HT1080 (cell line): ENCODE results near the gene MED15. TPM values are rescaled to one million over a fixed set of nuclear protein-coding genes. Genes with fewer than 3 reads are reported as not detected.
"Not testable (repeated sequence)": the region's sequence is repeated elsewhere in the genome, so short reads cannot be mapped to it uniquely, and the experiment has no call there.

Source experiments
- DNase-seq: peaks from one replicate; pipeline ENCODE4 v3.0.0-alpha.2; 2015; ENCODE audit warnings: low read depth
- total RNA-seq: library from RNA; depleted of rRNA; stranded (reverse); fragments of >200 nt; shearing (Covaris generic); gene quantifications from 2 replicates; pipeline ENCODE4 v1.2.3, GENCODE V29; 2014

Gene MED15
- total RNA-seq, 1 experiment from 2014 or later: 59.4 TPM

DNA sequence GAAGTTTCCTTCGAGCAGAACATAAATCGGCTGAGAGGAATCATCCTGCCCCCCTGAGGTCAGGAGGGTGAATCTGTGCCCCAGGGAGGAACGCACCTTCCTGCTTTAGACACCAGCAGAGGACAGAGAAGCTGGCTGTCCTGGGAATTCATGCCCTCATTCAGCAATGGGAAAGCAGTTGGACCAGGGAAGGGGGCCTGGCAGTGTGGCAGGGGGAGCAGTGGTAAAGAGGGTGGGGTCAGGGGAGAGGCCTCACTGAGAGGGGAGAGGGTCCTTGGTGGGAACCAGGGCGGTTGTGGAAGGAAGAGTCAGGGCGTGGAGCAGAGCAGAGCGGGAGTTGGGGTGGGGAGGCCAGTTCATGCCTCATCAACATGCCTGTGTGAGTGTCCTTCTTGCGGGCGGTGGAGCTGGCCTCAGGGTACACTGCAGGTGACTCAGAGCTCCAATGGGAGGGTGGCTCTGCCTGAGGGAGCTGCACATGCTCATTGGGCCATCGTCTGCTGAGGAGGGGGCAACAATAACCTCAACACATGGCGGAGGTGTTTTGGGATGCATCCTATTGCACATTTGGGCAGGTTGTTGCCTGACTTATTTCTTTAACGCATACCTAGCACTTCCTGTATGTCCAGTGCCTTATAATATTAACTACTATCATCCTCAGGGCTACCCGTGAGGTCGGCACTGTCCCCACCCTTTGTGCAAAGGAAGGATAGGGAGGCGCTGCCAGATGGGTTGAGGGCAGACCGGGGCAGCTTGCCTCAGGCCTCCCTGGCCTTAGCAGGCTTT is 23.2 kb downstream of the MED15 start:
- peak; percentile 92 for DNase-seq

DNA sequence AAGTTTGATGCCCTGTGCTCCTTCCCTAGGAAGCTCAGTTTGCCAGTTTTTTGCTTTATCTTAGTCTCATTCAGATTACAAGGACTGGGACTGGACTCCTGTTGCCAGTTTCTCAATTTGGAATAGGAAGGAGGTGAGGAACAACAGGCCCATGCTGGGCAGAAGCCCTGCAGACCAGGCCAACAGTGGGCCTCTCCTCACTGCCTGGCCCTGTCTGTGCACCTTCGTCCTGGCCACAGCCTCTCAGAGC is 23.7 kb downstream of the MED15 start:
- no peak for DNase-seq

DNA sequence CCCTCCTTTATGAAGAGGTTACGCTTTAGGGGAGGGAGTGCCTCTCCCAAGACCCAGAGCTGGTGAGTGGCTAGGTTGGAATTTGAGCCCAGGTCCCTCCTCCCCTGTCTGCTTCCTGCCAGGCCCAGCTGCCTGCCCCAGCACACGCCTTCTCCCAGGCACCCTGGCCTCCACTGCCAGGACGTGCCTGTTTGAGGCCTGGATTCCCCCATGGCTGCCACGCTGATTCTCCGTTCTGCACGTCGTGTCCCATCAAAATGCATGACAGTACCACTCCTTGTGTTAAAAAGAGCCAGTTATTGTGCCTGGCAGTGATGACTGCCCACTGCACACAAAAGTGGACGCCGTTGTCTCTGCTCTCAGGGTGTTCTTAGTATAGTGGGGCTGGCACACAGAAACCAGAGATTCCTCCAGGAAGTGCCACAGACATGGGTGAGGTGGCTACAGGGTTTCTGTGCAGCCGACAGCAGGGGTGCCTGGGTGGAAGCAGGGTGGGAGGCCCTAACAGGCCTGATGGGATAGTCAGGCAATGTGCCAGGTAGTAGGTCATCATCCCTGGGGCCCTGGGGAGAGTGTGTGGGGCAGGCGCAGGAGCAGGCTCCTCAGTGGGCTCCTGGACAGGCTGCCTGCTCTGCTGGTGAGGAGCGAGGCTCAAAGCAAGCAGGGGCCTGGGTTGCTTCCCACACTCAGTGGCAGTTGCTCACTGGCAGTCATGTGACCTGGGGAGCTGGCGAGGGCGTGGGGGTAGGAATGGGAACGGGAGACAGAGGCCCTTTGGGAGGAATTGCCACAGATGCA is 24.2 kb downstream of the MED15 start:
- DNase-seq: peak; percentile 98

GRCh38 chr22:20532256-20532993 is 25.0 kb downstream of the MED15 start:
- DNase-seq: no peak

GRCh38 chr22:20533095-20533878 is 25.9 kb downstream of the MED15 start:
- DNase-seq: no peak

- DNase-seq: no peak
Observed at GRCh38 chr22:20533879-20534265, 26.5 kb downstream of the MED15 start.

DNA sequence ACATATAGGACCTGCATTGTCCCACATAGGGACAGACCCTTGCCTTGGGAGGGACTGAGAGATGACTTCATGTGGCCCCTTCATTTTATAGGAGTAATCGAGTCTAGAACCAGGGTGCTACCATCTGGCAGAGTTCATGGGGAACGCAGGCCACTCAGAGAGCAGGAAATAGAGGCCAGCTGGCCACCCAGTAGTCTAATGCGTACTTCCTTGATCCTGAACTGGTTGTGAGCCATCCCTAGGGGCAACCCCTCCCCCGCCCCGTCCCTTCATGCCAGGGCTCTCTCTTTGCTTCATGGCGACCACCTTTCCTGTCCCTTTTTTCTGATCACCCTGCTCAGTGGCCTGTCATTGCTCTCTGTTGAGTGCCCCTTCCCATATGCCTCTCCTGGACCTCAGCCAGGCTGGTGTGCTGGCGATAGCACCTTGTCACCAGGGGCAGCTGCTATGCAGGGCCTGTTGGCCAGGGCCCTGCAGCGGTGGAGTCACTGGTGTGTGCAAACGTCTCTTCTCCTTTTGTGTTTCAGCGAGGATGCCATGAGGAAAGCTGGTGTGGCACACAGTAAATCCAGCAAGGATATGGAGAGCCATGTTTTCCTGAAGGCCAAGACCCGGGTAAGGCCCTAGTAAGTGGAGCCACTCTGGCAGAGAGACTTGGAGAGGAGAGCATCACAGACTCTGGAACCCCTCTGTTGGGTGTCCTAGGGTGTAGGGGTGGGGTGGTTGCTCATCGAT is 29.3 kb downstream of the MED15 start:
- DNase-seq: no peak

DNA sequence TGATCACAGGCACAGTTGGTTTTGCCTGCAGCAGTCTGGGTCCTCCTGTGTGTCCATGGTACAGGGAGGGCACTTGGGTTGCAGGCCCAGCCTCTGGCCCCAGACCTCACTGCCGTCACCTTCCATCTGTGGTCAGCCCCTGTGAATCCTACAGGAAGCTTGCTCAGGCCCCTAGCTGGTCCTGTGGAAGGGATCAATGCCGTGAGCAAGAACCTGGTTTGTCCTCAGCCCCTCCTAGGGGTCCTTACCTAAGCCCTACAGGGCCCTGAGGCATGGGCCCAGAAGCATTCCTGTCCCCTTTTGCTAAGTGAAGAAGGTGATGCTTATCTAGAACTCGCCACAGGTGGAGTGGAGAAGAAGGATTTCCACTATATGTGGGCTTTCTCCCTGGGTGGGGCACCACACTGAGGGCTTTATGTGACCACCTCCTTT is 29.9 kb downstream of the MED15 start:
- DNase-seq: no peak

- no peak for DNase-seq
Observed at GRCh38 chr22:20537983-20538382, 30.6 kb downstream of the MED15 start.

GRCh38 chr22:20538875-20539274 is 31.5 kb downstream of the MED15 start:
- DNase-seq: not testable (repeated sequence)

GRCh38 chr22:20542055-20542454 is 34.6 kb downstream of the MED15 start:
- DNase-seq: no peak

- no peak for DNase-seq
Observed at GRCh38 chr22:20542736-20543135, 35.3 kb downstream of the MED15 start.

DNA sequence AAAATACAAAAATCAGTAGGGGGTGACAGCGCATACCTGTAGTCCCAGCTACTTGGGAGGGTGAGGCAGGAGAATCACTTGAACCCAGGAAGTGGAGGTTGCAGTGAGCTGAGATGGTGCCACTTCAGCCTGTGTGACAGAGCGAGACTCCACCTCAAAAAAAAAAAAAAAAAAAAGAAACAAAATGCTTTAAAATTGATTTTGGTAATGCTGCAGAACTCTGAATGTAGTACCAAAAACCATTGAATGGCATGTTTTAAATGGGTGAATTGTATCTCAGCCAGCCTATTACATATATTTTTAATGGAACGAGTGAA is 37.9 kb downstream of the MED15 start:
- not testable (repeated sequence) for DNase-seq

DNA sequence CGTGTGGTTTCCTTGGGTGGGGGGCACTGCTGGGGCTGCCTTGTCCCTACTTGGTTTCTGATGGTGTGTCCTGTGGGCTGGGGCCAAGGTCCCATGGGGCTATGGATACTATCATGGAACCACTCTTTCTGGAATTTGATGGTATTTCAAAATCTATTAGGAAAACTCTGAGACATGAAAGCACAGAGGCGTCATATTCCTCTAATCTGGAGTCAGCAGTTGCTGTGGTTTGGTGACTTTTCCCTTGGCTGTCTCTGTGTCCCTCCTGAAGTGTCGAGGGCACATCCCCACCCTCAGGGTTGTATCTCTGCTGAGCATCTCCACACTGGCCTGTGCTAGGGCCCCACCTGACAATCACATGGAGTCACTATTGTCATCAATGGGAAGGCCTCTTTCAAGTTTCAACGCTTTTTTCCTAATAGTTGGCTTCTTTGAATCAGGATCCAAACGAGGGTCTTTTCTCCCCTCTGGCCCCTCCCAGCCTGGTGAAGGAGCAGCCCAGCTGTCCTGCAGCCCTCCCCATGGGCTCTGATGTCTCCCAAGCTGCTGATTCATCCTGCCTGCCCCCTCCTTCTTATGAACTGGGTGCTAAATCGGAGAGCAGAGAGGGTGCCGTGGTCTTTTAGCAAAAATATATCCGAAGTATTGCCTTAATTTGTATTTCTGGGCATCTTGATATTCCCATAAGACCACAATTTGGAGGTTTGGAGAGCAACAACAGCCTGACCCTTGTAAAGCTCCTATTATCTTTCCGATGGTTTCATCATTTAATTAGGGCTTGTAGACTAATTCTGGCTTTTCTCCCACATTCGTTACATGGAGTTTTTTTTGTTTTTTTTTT is 38.5 kb downstream of the MED15 start:
- DNase-seq: no peak

DNA sequence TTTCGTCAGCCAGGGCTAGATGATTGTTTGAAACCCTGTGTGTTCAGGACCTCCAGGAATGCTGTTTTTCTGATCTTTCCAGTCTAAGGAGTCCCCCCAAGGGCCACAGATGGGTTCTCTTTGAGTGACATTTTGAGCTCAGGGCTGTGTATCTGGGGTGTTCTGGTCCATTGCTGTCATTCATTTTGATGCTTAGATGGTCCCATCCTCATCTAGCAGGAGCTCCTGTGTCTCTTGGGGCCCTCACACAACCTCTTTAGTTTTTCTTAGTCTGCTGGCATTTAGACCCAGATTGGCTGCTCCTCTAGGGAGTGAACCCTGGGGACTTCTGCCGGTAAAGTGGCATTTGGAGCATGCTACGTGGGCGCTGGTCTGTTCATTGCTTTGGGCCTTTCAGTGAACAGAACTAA is 39.1 kb downstream of the MED15 start:
- DNase-seq: no peak

GRCh38 chr22:20547029-20547428 is 39.6 kb downstream of the MED15 start:
- DNase-seq: no peak

- DNase-seq: no peak
Observed at GRCh38 chr22:20548806-20549205, 41.4 kb downstream of the MED15 start.

GRCh38 chr22:20549232-20549841 is 41.9 kb downstream of the MED15 start:
- DNase-seq: no peak

DNA sequence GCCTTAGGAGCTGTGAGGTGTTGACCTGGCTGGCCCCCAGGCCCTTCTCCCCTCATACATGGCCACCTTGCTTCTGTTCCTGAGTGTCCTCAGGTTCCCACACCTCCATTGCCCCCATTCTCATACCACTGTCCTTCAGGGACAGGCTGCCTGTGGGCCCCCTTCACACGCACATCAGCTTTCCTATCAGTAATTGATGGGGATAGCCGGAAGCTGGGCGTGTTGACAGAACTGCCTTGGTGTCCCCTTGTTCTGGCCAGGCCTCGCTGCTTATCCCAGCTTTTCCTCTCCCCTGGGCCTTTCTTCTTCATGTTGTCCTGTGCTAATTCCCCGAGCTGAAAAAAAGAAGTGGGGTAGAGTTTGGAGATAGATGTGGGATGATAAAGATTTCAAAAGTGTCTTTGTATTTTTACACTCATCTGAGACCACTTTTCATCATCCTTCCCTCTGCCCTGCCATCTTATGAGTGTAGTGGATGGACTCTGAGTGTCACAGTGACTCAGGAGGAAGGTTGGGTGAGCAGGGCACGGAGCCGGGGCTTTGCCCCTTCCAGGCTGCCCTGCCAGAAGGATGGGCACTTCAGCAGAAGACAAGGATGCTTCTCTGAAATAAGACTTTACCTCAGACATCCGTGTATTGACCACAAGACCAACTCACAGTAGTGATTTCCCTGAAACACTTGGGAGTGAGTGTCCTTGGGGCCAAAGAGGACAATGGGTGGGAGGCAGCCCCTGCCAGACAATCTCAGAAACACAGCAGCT is 42.8 kb downstream of the MED15 start:
- no peak for DNase-seq
